B cell (primary cell): Measurements from ENCODE around the gene GLRA3. TPM values are rescaled to one million over a fixed set of nuclear protein-coding genes. Genes with fewer than 3 reads are reported as not detected.

ENCODE experiments used
- ATAC-seq: fragments of 200-7000 bp; cut with Tn5 transposase; one replicate; pipeline ENCODE4 v1.10.0; 2021; ENCODE audit warnings: low read depth, mild to moderate bottlenecking, moderate number of reproducible peaks, moderate library complexity
- CTCF ChIA-PET: fragments of 350-600 bp; sonication (Branson Sonifier 250); formaldehyde crosslinking; loops from one replicate; lab custom pipeline; 2021; ENCODE audit warnings: antibody characterized with exemption, inconsistent platforms; lab: Charles Lee
- POLR2A ChIA-PET: fragments of 350-600 bp; sonication (Branson Sonifier 250); formaldehyde crosslinking; loops from one replicate; lab custom pipeline; 2021; ENCODE audit warnings: antibody characterized with exemption; lab: Charles Lee
- DNase-seq: peaks from one replicate; pipeline ENCODE4 v3.0.0; 2013
- H2AFZ ChIP-seq: 2 replicates; pipeline ENCODE4 v1.6.1; 2012; ENCODE audit warnings: mild to moderate bottlenecking, low read depth, low read length; ENCODE audit not compliant: insufficient read depth, poor library complexity, severe bottlenecking
- H3K27ac ChIP-seq, 2 donors: 1 replicate in 1 of 2; 2 replicates in 1 of 2; pipeline ENCODE4 v1.5.1; 2012 to 2013; ENCODE audit warnings: low read length in 2 of 2, mild to moderate bottlenecking in 2 of 2, moderate library complexity in 1 of 2
- H3K27me3 ChIP-seq, 4 experiments: fragments of 200-600 bp in 1 of 4; sonication (generic) in 1 of 4; replicated peaks in 1 of 4; 1 replicate in 2 of 4; 2 replicates in 2 of 4; pipeline versions ENCODE4 v1.6.1 to v1.7.0; 2013 to 2016; ENCODE audit warnings: low read length in 3 of 4, mild to moderate bottlenecking in 2 of 4, mixed read lengths in 1 of 4, moderate library complexity in 1 of 4; ENCODE audit not compliant: insufficient read depth in 4 of 4, control insufficient read depth in 3 of 4; ENCODE audit errors: control extremely low read depth in 1 of 4
- H3K36me3 ChIP-seq, 2 experiments: replicated peaks in 1 of 2; 1 replicate in 1 of 2; 2 replicates in 1 of 2; pipeline versions ENCODE4 v1.6.1 to v1.7.1; 2013; ENCODE audit warnings: low read length in 1 of 2; ENCODE audit not compliant: insufficient read depth in 2 of 2, control insufficient read depth in 1 of 2; ENCODE audit errors: control extremely low read depth in 1 of 2, extremely low read depth in 1 of 2
- H3K4me1 ChIP-seq, 2 donors: fragments of 200-600 bp in 1 of 2; sonication (generic) in 1 of 2; 1 replicate in 1 of 2; 2 replicates in 1 of 2; pipeline versions ENCODE4 v1.5.1 to v1.6.1; 2013 to 2017; ENCODE audit warnings: low read length in 2 of 2; ENCODE audit not compliant: control insufficient read depth in 2 of 2, insufficient read depth in 2 of 2
- H3K4me2 ChIP-seq: replicated peaks from 2 replicates; pipeline ENCODE3; 2012; ENCODE audit warnings: mild to moderate bottlenecking, low read depth, low read length; ENCODE audit not compliant: poor library complexity, severe bottlenecking
- H3K4me3 ChIP-seq, 5 experiments: fragments of 200-600 bp in 1 of 5; sonication (generic) in 1 of 5; 1 replicate in 3 of 5; 2 replicates in 2 of 5; pipeline versions ENCODE4 v1.5.1 to v1.7.0; 2011 to 2016; ENCODE audit warnings: low read length in 4 of 5, mild to moderate bottlenecking in 4 of 5, low read depth in 2 of 5, control low read depth in 1 of 5, moderate library complexity in 1 of 5; ENCODE audit not compliant: insufficient read depth in 1 of 5; ENCODE audit errors: control extremely low read depth in 1 of 5, extremely low read depth in 1 of 5
- H3K79me2 ChIP-seq: fragments of 200-600 bp; sonication (generic); one replicate; pipeline ENCODE4 v1.6.0; 2016; ENCODE audit warnings: low read length; ENCODE audit not compliant: control insufficient read depth, insufficient read depth
- H3K9ac ChIP-seq: fragments of 200-600 bp; sonication (generic); 2 replicates; pipeline ENCODE4 v1.6.1; 2017; ENCODE audit warnings: mild to moderate bottlenecking, low read length, moderate library complexity
- H3K9me3 ChIP-seq, 3 donors: one replicate each; pipeline versions ENCODE4 v1.6.1 to v1.7.1; 2013; ENCODE audit warnings: low read length in 2 of 3; ENCODE audit not compliant: control insufficient read depth in 2 of 3, insufficient read depth in 1 of 3; ENCODE audit errors: control extremely low read depth in 1 of 3
- H4K20me1 ChIP-seq: 2 replicates; pipeline ENCODE4 v1.6.0; 2012; ENCODE audit warnings: mild to moderate bottlenecking, low read length; ENCODE audit not compliant: insufficient read depth, control insufficient read depth, poor library complexity, severe bottlenecking
- H3K27ac Mint-ChIP-seq: one replicate; pipeline ENCODE4 v1.8.0; 2021; ENCODE audit warnings: mixed read lengths
- H3K27me3 Mint-ChIP-seq: one replicate; pipeline ENCODE4 v1.8.0; 2021; ENCODE audit warnings: mixed read lengths
- H3K4me1 Mint-ChIP-seq: one replicate; pipeline ENCODE4 v1.8.0; 2021; ENCODE audit warnings: mixed read lengths
- H3K4me3 Mint-ChIP-seq: one replicate; pipeline ENCODE4 v1.8.0; 2021; ENCODE audit warnings: mixed read lengths
- H3K9me3 Mint-ChIP-seq: one replicate; pipeline ENCODE4 v1.8.0; 2022; ENCODE audit warnings: mixed read lengths; ENCODE audit not compliant: insufficient read depth
- CTCF ChIP-seq: fragments of 200-600 bp; IDR thresholded peaks from one replicate; pipeline ENCODE4 v1.8.0; 2022; ENCODE audit warnings: antibody characterized with exemption, mild to moderate bottlenecking
- EZH2 ChIP-seq: IDR thresholded peaks from 2 replicates; pipeline ENCODE4 v1.6.1; 2012; ENCODE audit warnings: borderline replicate concordance, low read depth, mild to moderate bottlenecking, moderate library complexity, low read length; ENCODE audit not compliant: insufficient read depth, poor library complexity, severe bottlenecking
- WGBS: methylation state at CpG from one replicate; pipeline ENCODE4 v1.1.5; 2013; ENCODE audit warnings: missing lambda C conversion rate; ENCODE audit not compliant: insufficient coverage; 5-methylcytosine and 5-hydroxymethylcytosine counted together
- intact Hi-C: fragments of 100-400 bp; cut with micrococcal nuclease; formaldehyde crosslinking; loops from one replicate; pipeline ENCODE4 v1.10.0; 2022
- polyA plus RNA-seq: library from polyadenylated mRNA; depleted of rRNA; stranded (reverse); fragments of >200 nt; gene quantifications from 2 replicates; pipeline ENCODE4 v1.2.3, GENCODE V29; 2012
- total RNA-seq, 2 donors: library from RNA; stranded (reverse); fragments of 120-200 nt in 1 of 2; gene quantifications; 1 replicate in 1 of 2; 2 replicates in 1 of 2; pipeline versions ENCODE4 v1.2.3 to v1.2.4, GENCODE V29; 2013 to 2022

GLRA3 gene
- total and polyA plus RNA-seq, 2 donors (not counting 1 experiment from before 2014, with no cell fraction given) = 0.12 to 0.30 TPM

GRCh38 chr4:174739576-174739975, 89.5 kb downstream of the GLRA3 start:
- no peaks in the 10 kb centered on the region for H3K9me3 Mint-ChIP-seq
- H3K27me3 Mint-ChIP-seq = no peaks in the 10 kb centered on the region
- 91% methylated on average over 2 of the region's 3 CpGs for WGBS

GRCh38 chr4:174734181-174734580, 94.9 kb downstream of the GLRA3 start:
- Mint-ChIP-seq H3K4me1 (no peaks in the 10 kb centered on the region), H3K4me3 (no peak overlapping the region), H3K27me3 (no peaks in the 10 kb centered on the region), H3K9me3 (no peaks in the 10 kb centered on the region), H3K27ac (no peak overlapping the region)
- no peaks in the 10 kb centered on the region for H3K4me1 ChIP-seq
- no peak for TF ChIP-seq CTCF
- TF ChIP-seq EZH2 = no peak
- no peaks in the 10 kb centered on the region for H3K9me3 ChIP-seq
- H3K36me3 ChIP-seq = no peaks in the 10 kb centered on the region
- DNase-seq = no peak
- H3K9ac ChIP-seq = no peak overlapping the region
- no peak overlapping the region for H3K27ac ChIP-seq
- ChIA-PET CTCF (no interaction called here), POLR2A (no interaction called here)
- H3K79me2 ChIP-seq = no peaks in the 10 kb centered on the region
- intact Hi-C loops = no loop called here
- no peaks in the 10 kb centered on the region for H4K20me1 ChIP-seq
- no peaks in the 10 kb centered on the region for H3K27me3 ChIP-seq
- H2AFZ ChIP-seq = no peak overlapping the region
- 100% methylated on average over 2 of the region's 4 CpGs for WGBS
- no peak overlapping the region for H3K4me3 ChIP-seq
- H3K4me2 ChIP-seq = no peak overlapping the region
- no peak for ATAC-seq

More at GRCh38 chr4:174739576-174739975, 89.5 kb downstream of the GLRA3 start:
- no peaks in the 10 kb centered on the region for H3K27me3 ChIP-seq
- H2AFZ ChIP-seq = no peak overlapping the region
- no peak overlapping the region for H3K4me3 Mint-ChIP-seq
- no peak for DNase-seq
- intact Hi-C loops = no loop called here
- H3K9ac ChIP-seq = no peak overlapping the region
- H3K4me1 Mint-ChIP-seq = no peaks in the 10 kb centered on the region
- CTCF ChIA-PET = no interaction called here
- H3K9me3 ChIP-seq = peaks cover 0 to 8% (median 0%) of the 10 kb centered on the region in 3 donors
- ATAC-seq = no peak
- no peaks in the 10 kb centered on the region for H3K79me2 ChIP-seq
- H3K27ac Mint-ChIP-seq = no peak overlapping the region
- TF ChIP-seq EZH2 (no peak), CTCF (no peak)
- no peak overlapping the region for H3K4me2 ChIP-seq
- no peaks in the 10 kb centered on the region for H4K20me1 ChIP-seq
- no peak overlapping the region for H3K27ac ChIP-seq
- no peak overlapping the region for H3K4me3 ChIP-seq
- H3K4me1 ChIP-seq = no peaks in the 10 kb centered on the region
- H3K36me3 ChIP-seq = no peaks in the 10 kb centered on the region
- POLR2A ChIA-PET = no interaction called here
